Liver (tissue), 3 donors: ENCODE results near the gene SPATS2.

ENCODE experiments used
- ATF3 ChIP-seq: IDR thresholded peaks from 2 replicates; pipeline ENCODE4 v1.6.1; 2016; ENCODE audit warnings: antibody characterized with exemption
- CTCF ChIP-seq: fragments of 150-350 bp; IDR thresholded peaks from 2 replicates; pipeline ENCODE4 v1.5.1; 2017; ENCODE audit warnings: improper control_type of control experiment, low read depth, low read length; ENCODE audit not compliant: missing input control
- EGR1 ChIP-seq, 2 donors: IDR thresholded peaks; 2 replicates each; pipeline ENCODE4 v1.6.1; 2016 to 2018; ENCODE audit warnings: antibody characterized with exemption in 2 of 2, low read depth in 2 of 2
- MAX ChIP-seq: IDR thresholded peaks from 2 replicates; pipeline ENCODE4 v1.6.1; 2016; ENCODE audit warnings: antibody characterized with exemption
- RAD21 ChIP-seq, 2 donors: IDR thresholded peaks; 2 replicates each; pipeline ENCODE4 v1.6.1; 2016; ENCODE audit warnings: antibody characterized with exemption in 2 of 2, mild to moderate bottlenecking in 2 of 2
- REST ChIP-seq: IDR thresholded peaks from 2 replicates; pipeline ENCODE4 v1.6.1; 2016; ENCODE audit warnings: antibody characterized with exemption, mild to moderate bottlenecking
- RXRA ChIP-seq, 2 donors: IDR thresholded peaks; 2 replicates each; pipeline ENCODE4 v1.6.1; 2017 to 2018; ENCODE audit warnings: antibody characterized with exemption in 2 of 2, mild to moderate bottlenecking in 1 of 2
- SP1 ChIP-seq: IDR thresholded peaks from 2 replicates; pipeline ENCODE4 v1.6.1; 2018; ENCODE audit warnings: antibody characterized with exemption, mild to moderate bottlenecking
- TAF1 ChIP-seq: conservative IDR thresholded peaks from 2 replicates; pipeline ENCODE4 v1.6.1; 2016; ENCODE audit warnings: antibody characterized with exemption, mild to moderate bottlenecking
- YY1 ChIP-seq: IDR thresholded peaks from 2 replicates; pipeline ENCODE4 v1.6.1; 2016; ENCODE audit warnings: antibody characterized with exemption, mild to moderate bottlenecking
- ZBTB33 ChIP-seq: IDR thresholded peaks from 2 replicates; pipeline ENCODE4 v1.6.1; 2016; ENCODE audit warnings: antibody characterized with exemption
- donor health status: healthy.
- donor health status: healthy.

GRCh38 chr12:49328816-49329215 lies 38.4 kb upstream of the SPATS2 start:
- TF ChIP-seq CTCF (no peak), RAD21 (IDR thresholded peaks at IDR 0.05) (no peak), REST (no peak), RXRA (IDR thresholded peaks at IDR 0.05) (no peak), TAF1 (no peak), EGR1 (IDR thresholded peaks at IDR 0.05; ENCODE audit: low read depth in 2 of 2) (no peak), YY1 (no peak), MAX (no peak), ATF3 (no peak), SP1 (no peak), ZBTB33 (no peak)
